OCI-LY1 (cell line): Measurements from ENCODE around the gene SMIM10.

Experiments
- H2AFZ ChIP-seq: fragments of 200-600 bp; sonication (generic), shearing (Covaris generic); 2 replicates; pipeline ENCODE4 v1.6.0; 2014; ENCODE audit warnings: antibody characterized with exemption, mild to moderate bottlenecking, low read length
- H3F3A ChIP-seq: fragments of 200-600 bp; sonication (generic), shearing (Covaris generic); 2 replicates; pipeline ENCODE4 v1.6.0; 2014; ENCODE audit warnings: mild to moderate bottlenecking, antibody characterized with exemption, low read length, moderate library complexity; ENCODE audit not compliant: insufficient read depth
- H3K27ac ChIP-seq: fragments of 200-600 bp; sonication (generic); 2 replicates; pipeline ENCODE4 v1.5.1; 2014; ENCODE audit warnings: low read length, mixed run types, mild to moderate bottlenecking, low read depth; ENCODE audit not compliant: poor library complexity, severe bottlenecking
- H3K27me3 ChIP-seq: fragments of 200-600 bp; sonication (generic); 2 replicates; pipeline ENCODE4 v1.6.0; 2014; ENCODE audit warnings: antibody characterized with exemption, mild to moderate bottlenecking, low read length, moderate library complexity; ENCODE audit not compliant: insufficient read depth
- H3K36me3 ChIP-seq: fragments of 200-600 bp; sonication (generic); 2 replicates; pipeline ENCODE4 v1.6.1; 2014; ENCODE audit warnings: mild to moderate bottlenecking, antibody characterized with exemption, low read length, moderate library complexity, mixed read lengths; ENCODE audit not compliant: insufficient read depth
- H3K4me1 ChIP-seq: fragments of 200-600 bp; sonication (generic); 2 replicates; pipeline ENCODE4 v1.5.1; 2014; ENCODE audit warnings: mild to moderate bottlenecking, low read length, moderate library complexity; ENCODE audit not compliant: insufficient read depth, severe bottlenecking
- H3K4me2 ChIP-seq: fragments of 200-600 bp; sonication (generic), shearing (Covaris generic); 2 replicates; pipeline ENCODE4 v1.6.1; 2014; ENCODE audit warnings: low read length
- H3K4me3 ChIP-seq: fragments of 200-600 bp; sonication (generic); 2 replicates; pipeline ENCODE4 v1.5.1; 2014; ENCODE audit warnings: low read length, low read depth, mild to moderate bottlenecking, mixed read lengths; ENCODE audit not compliant: poor library complexity, severe bottlenecking
- H3K79me2 ChIP-seq: fragments of 200-600 bp; shearing (Covaris generic); 2 replicates; pipeline ENCODE4 v1.6.1; 2016; ENCODE audit warnings: mixed run types, low read length, mixed read lengths; ENCODE audit not compliant: insufficient read depth
- H3K9ac ChIP-seq: fragments of 200-600 bp; sonication (generic), shearing (Covaris generic); 2 replicates; pipeline ENCODE4 v1.6.1; 2014; ENCODE audit warnings: mild to moderate bottlenecking, low read length, mixed read lengths
- H3K9me2 ChIP-seq: fragments of 200-600 bp; sonication (generic), shearing (Covaris generic); 2 replicates; pipeline ENCODE4 v1.6.1; 2014; ENCODE audit warnings: low read depth, mild to moderate bottlenecking, low read length, mixed read lengths
- H3K9me3 ChIP-seq: fragments of 200-600 bp; shearing (Covaris generic); 2 replicates; pipeline ENCODE4 v1.6.1; 2014; ENCODE audit warnings: low read length, mixed read lengths
- H4K20me1 ChIP-seq: fragments of 200-600 bp; sonication (generic), shearing (Covaris generic); 2 replicates; pipeline ENCODE4 v1.6.0; 2016; ENCODE audit warnings: mild to moderate bottlenecking, low read length; ENCODE audit not compliant: insufficient read depth
- CTCF ChIP-seq: fragments of 200-600 bp; sonication (generic), shearing (Covaris generic); IDR thresholded peaks from 2 replicates; pipeline ENCODE4 v1.5.1; 2017; ENCODE audit warnings: mild to moderate bottlenecking, antibody characterized with exemption, low read length, moderate library complexity, mixed read lengths
- EZH2 ChIP-seq: fragments of 200-600 bp; sonication (generic), shearing (Covaris generic); IDR thresholded peaks from 2 replicates; pipeline ENCODE4 v1.8.0; 2017; ENCODE audit warnings: borderline replicate concordance, mixed run types, mild to moderate bottlenecking, antibody characterized with exemption, low read length, moderate library complexity, mixed read lengths

Gene SMIM10

GRCh38 chrX:134969726-134970125, 21.1 kb upstream of the SMIM10 start:
- H3K9me2 ChIP-seq, result no peaks in the 10 kb centered on the region
- H3F3A ChIP-seq, result no peaks in the 10 kb centered on the region
- no peaks in the 10 kb centered on the region for H4K20me1 ChIP-seq
- no peaks in the 10 kb centered on the region for H3K9me3 ChIP-seq
- H3K79me2 ChIP-seq, result no peaks in the 10 kb centered on the region
- H3K27me3 ChIP-seq, result no peaks in the 10 kb centered on the region
- no peaks in the 10 kb centered on the region for H3K36me3 ChIP-seq
- H3K27ac ChIP-seq, result no peak overlapping the region
- no peak overlapping the region for H3K9ac ChIP-seq
- no peak overlapping the region for H2AFZ ChIP-seq
- no peaks in the 10 kb centered on the region for H3K4me1 ChIP-seq
- H3K4me3 ChIP-seq, result no peak overlapping the region
- TF ChIP-seq CTCF (no peak), EZH2 (no peak)
- no peak overlapping the region for H3K4me2 ChIP-seq

- Histone ChIP-seq H3K9me2 (no peaks in the 10 kb centered on the region), H3K9me3 (no peaks in the 10 kb centered on the region), H3K27me3 (no peaks in the 10 kb centered on the region)
These were observed 18.9 kb upstream of the SMIM10 start for GRCh38 chrX:134971926-134972325.

GRCh38 chrX:134975516-134975915, 15.3 kb upstream of the SMIM10 start:
- H3K4me3 ChIP-seq, result no peak overlapping the region
- no peaks in the 10 kb centered on the region for H3K9me2 ChIP-seq
- no peak overlapping the region for H3K4me2 ChIP-seq
- no peaks in the 10 kb centered on the region for H4K20me1 ChIP-seq
- H3K36me3 ChIP-seq, result no peaks in the 10 kb centered on the region
- no peak overlapping the region for H3K27ac ChIP-seq
- H3K79me2 ChIP-seq, result no peaks in the 10 kb centered on the region
- no peaks in the 10 kb centered on the region for H3K4me1 ChIP-seq
- no peaks in the 10 kb centered on the region for H3K27me3 ChIP-seq
- H3K9ac ChIP-seq, result no peak overlapping the region
- no peak overlapping the region for H2AFZ ChIP-seq
- H3F3A ChIP-seq, result no peaks in the 10 kb centered on the region
- TF ChIP-seq EZH2, result no peak
- TF ChIP-seq CTCF, result no peak
- no peaks in the 10 kb centered on the region for H3K9me3 ChIP-seq

More at GRCh38 chrX:134971926-134972325, 18.9 kb upstream of the SMIM10 start:
- no peaks in the 10 kb centered on the region for H3K36me3 ChIP-seq
- no peak overlapping the region for H3K27ac ChIP-seq
- H4K20me1 ChIP-seq, result no peaks in the 10 kb centered on the region
- H3F3A ChIP-seq, result no peaks in the 10 kb centered on the region
- no peaks in the 10 kb centered on the region for H3K4me1 ChIP-seq
- no peak overlapping the region for H3K4me2 ChIP-seq
- TF ChIP-seq CTCF, result no peak
- TF ChIP-seq EZH2, result no peak
- no peak overlapping the region for H3K4me3 ChIP-seq
- H3K79me2 ChIP-seq, result no peaks in the 10 kb centered on the region
- no peak overlapping the region for H3K9ac ChIP-seq
- no peak overlapping the region for H2AFZ ChIP-seq
